ENCODE measurements around the gene CD151. TPM values are rescaled to one million over a fixed set of nuclear protein-coding genes. Genes with fewer than 3 reads are reported as not detected.

The CD151 gene
- total RNA-seq, 4 donors from 2014 or later = 102 to 277 (median 237) TPM

- Histone ChIP-seq H3K4me3 (no peak overlapping the region), H3K4me1 (peaks cover 0 to 21% (median 0%) of the 10 kb centered on the region in 4 donors), H3K9me3 (no peaks in the 10 kb centered on the region), H3K36me3 (no peaks in the 10 kb centered on the region), H3K27ac (no peak overlapping the region), H3K27me3 (peaks cover 0 to 4% of the 10 kb centered on the region in 2 donors)
- DNase-seq = no peak
- TF ChIP-seq POLR2A (IDR thresholded peaks at IDR 0.05) = no peak
- no peak for TF ChIP-seq CTCF (IDR thresholded peaks at IDR 0.05)
Observed at GRCh38 chr11:863910-864827, 31.4 kb downstream of the CD151 start.

- no peak for TF ChIP-seq CTCF (IDR thresholded peaks at IDR 0.05)
- no peak for TF ChIP-seq POLR2A (IDR thresholded peaks at IDR 0.05)
- H3K36me3 ChIP-seq = no peaks in the 10 kb centered on the region
- no peak for DNase-seq
- no peak overlapping the region for H3K27ac ChIP-seq
- peaks cover 0 to 4% of the 10 kb centered on the region in 2 donors for H3K27me3 ChIP-seq
- H3K4me1 ChIP-seq = peaks cover 0 to 14% (median 0%) of the 10 kb centered on the region in 4 donors
- no peaks in the 10 kb centered on the region for H3K9me3 ChIP-seq
- H3K4me3 ChIP-seq = no peak overlapping the region
Observed at GRCh38 chr11:864898-865297, 32.1 kb downstream of the CD151 start.

- Histone ChIP-seq H3K27me3 (peaks cover 0 to 4% of the 10 kb centered on the region in 2 donors), H3K4me1 (peaks cover 0 to 8% (median 0%) of the 10 kb centered on the region in 4 donors), H3K27ac (no peak overlapping the region), H3K4me3 (no peak overlapping the region), H3K36me3 (no peaks in the 10 kb centered on the region), H3K9me3 (no peaks in the 10 kb centered on the region)
- TF ChIP-seq CTCF (IDR thresholded peaks at IDR 0.05) (no peak), POLR2A (IDR thresholded peaks at IDR 0.05) (no peak)
- no peak for DNase-seq
Observed at GRCh38 chr11:865462-866430, 33.0 kb downstream of the CD151 start.

GRCh38 chr11:866481-866880, 33.7 kb downstream of the CD151 start:
- Histone ChIP-seq H3K9me3 (no peaks in the 10 kb centered on the region), H3K36me3 (no peaks in the 10 kb centered on the region), H3K4me1 (peaks cover 0 to 8% (median 0%) of the 10 kb centered on the region in 4 donors), H3K4me3 (no peak overlapping the region), H3K27me3 (peaks cover 0 to 4% of the 10 kb centered on the region in 2 donors), H3K27ac (no peak overlapping the region)
- no peak for TF ChIP-seq POLR2A (IDR thresholded peaks at IDR 0.05)
- TF ChIP-seq CTCF (IDR thresholded peaks at IDR 0.05) = no peak
- DNase-seq = no peak

GRCh38 chr11:867856-868358, 35.2 kb downstream of the CD151 start:
- DNase-seq = no peak
- no peaks in the 10 kb centered on the region for H3K27me3 ChIP-seq
- no peak overlapping the region for H3K27ac ChIP-seq
- no peaks in the 10 kb centered on the region for H3K4me1 ChIP-seq
- no peak overlapping the region for H3K4me3 ChIP-seq
- TF ChIP-seq CTCF (IDR thresholded peaks at IDR 0.05) (no peak), POLR2A (IDR thresholded peaks at IDR 0.05) (no peak)
- no peaks in the 10 kb centered on the region for H3K9me3 ChIP-seq
- no peaks in the 10 kb centered on the region for H3K36me3 ChIP-seq
